ENCODE results near the gene ELMO1. TPM values are rescaled to one million over a fixed set of nuclear protein-coding genes. Genes with fewer than 3 reads are reported as not detected.

Gene ELMO1
- total RNA-seq, 1 experiment from 2014 or later: not detected

- Histone ChIP-seq H3K79me2 (ENCODE audit: low read length) (no peaks in the 10 kb centered on the region), H3K9ac (ENCODE audit: low read length) (no peak overlapping the region), H3K27ac (ENCODE audit: low read length) (no peak overlapping the region), H3K36me3 (ENCODE audit: low read depth, low read length) (no peaks in the 10 kb centered on the region), H4K20me1 (ENCODE audit: low read length) (no peaks in the 10 kb centered on the region), H3K4me1 (ENCODE audit: insufficient read depth, low read length) (no peaks in the 10 kb centered on the region), H3K9me3 (ENCODE audit: low read length) (0 out of 2 replicates have a peak, but pooled peaks cover 8% of the 10 kb centered on the region), H2AFZ (ENCODE audit: low read length) (no peak overlapping the region), H3K4me2 (ENCODE audit: low read length) (no peak overlapping the region), H3F3A (ENCODE audit: low read length, unreplicated experiment) (no peaks in the 10 kb centered on the region), H3K27me3 (ENCODE audit: low read length) (no peaks in the 10 kb centered on the region), H3K9me2 (replicated peaks; ENCODE audit: low read length) (no peaks in the 10 kb centered on the region), H3K4me3 (ENCODE audit: low read length) (no peak overlapping the region)
- CTCF ChIA-PET: no interaction called here
- POLR2A ChIA-PET (ENCODE audit: unreplicated experiment): no interaction called here
- intact Hi-C loops (cut with micrococcal nuclease): no loop called here
- TF ChIP-seq EZH2phosphoT487 (IDR thresholded peaks at IDR 0.05; ENCODE audit: borderline replicate concordance, low read length): no peak
- BruUV-seq (replicated peaks): no TSS peak
- ATAC-seq (no peak), DNase-seq (no peak)
Measured at GRCh38 chr7:37379546-37380277, 69.0 kb downstream of the ELMO1 start.

GRCh38 chr7:37377231-37377630 lies 71.4 kb downstream of the ELMO1 start:
- Histone ChIP-seq H3K9me3 (ENCODE audit: low read length) (0 out of 2 replicates have a peak, but pooled peaks cover 8% of the 10 kb centered on the region), H3K27ac (ENCODE audit: low read length) (no peak overlapping the region), H3K4me3 (ENCODE audit: low read length) (no peak overlapping the region), H4K20me1 (ENCODE audit: low read length) (no peaks in the 10 kb centered on the region), H3K4me2 (ENCODE audit: low read length) (no peak overlapping the region), H3K36me3 (ENCODE audit: low read depth, low read length) (no peaks in the 10 kb centered on the region), H3K9me2 (replicated peaks; ENCODE audit: low read length) (no peaks in the 10 kb centered on the region), H3K79me2 (ENCODE audit: low read length) (no peaks in the 10 kb centered on the region), H2AFZ (ENCODE audit: low read length) (no peak overlapping the region), H3K9ac (ENCODE audit: low read length) (no peak overlapping the region), H3K27me3 (ENCODE audit: low read length) (no peaks in the 10 kb centered on the region), H3F3A (ENCODE audit: low read length, unreplicated experiment) (no peaks in the 10 kb centered on the region), H3K4me1 (ENCODE audit: insufficient read depth, low read length) (no peaks in the 10 kb centered on the region)
- intact Hi-C loops (cut with micrococcal nuclease): no loop called here
- TF ChIP-seq EZH2phosphoT487 (IDR thresholded peaks at IDR 0.05; ENCODE audit: borderline replicate concordance, low read length): no peak
- TF ChIP-seq EZH2 (IDR thresholded peaks at IDR 0.05; ENCODE audit: low read length, unreplicated experiment): no peak
- no peak for TF ChIP-seq CTCF (conservative IDR thresholded peaks at IDR 0.05; ENCODE audit: low read depth, low read length)
- DNase-seq: no peak
- BruUV-seq (replicated peaks): no TSS peak
- ChIA-PET CTCF (no interaction called here), POLR2A (ENCODE audit: unreplicated experiment) (no interaction called here)
- no peak for ATAC-seq

- TF ChIP-seq CTCF (conservative IDR thresholded peaks at IDR 0.05; ENCODE audit: low read depth, low read length): no peak
- TF ChIP-seq EZH2 (IDR thresholded peaks at IDR 0.05; ENCODE audit: low read length, unreplicated experiment): no peak
- no peak for TF ChIP-seq EZH2phosphoT487 (IDR thresholded peaks at IDR 0.05; ENCODE audit: borderline replicate concordance, low read length)
- no peaks in the 10 kb centered on the region for H4K20me1 ChIP-seq (ENCODE audit: low read length)
- intact Hi-C loops (cut with micrococcal nuclease): no loop called here
- no peaks in the 10 kb centered on the region for H3K36me3 ChIP-seq (ENCODE audit: low read depth, low read length)
- no peak overlapping the region for H3K9ac ChIP-seq (ENCODE audit: low read length)
- no peak for ATAC-seq
- H2AFZ ChIP-seq (ENCODE audit: low read length): no peak overlapping the region
- no peaks in the 10 kb centered on the region for H3K4me1 ChIP-seq (ENCODE audit: insufficient read depth, low read length)
- no peaks in the 10 kb centered on the region for H3K27me3 ChIP-seq (ENCODE audit: low read length)
- ChIA-PET POLR2A (ENCODE audit: unreplicated experiment) (no interaction called here), CTCF (no interaction called here)
- H3K79me2 ChIP-seq (ENCODE audit: low read length): no peaks in the 10 kb centered on the region
- no peak overlapping the region for H3K4me3 ChIP-seq (ENCODE audit: low read length)
- no peak for DNase-seq
- H3F3A ChIP-seq (ENCODE audit: low read length, unreplicated experiment): no peaks in the 10 kb centered on the region
- H3K4me2 ChIP-seq (ENCODE audit: low read length): no peak overlapping the region
- BruUV-seq (replicated peaks): no TSS peak
- H3K9me3 ChIP-seq (ENCODE audit: low read length): 0 out of 2 replicates have a peak, but pooled peaks cover 8% of the 10 kb centered on the region
- H3K27ac ChIP-seq (ENCODE audit: low read length): no peak overlapping the region
- H3K9me2 ChIP-seq (replicated peaks; ENCODE audit: low read length): no peaks in the 10 kb centered on the region
Measured at GRCh38 chr7:37376386-37376785, 72.3 kb downstream of the ELMO1 start.
